Measurements from ENCODE around the gene SUSD6.
"Not testable (repeated sequence)": the region's sequence is repeated elsewhere in the genome, so short reads cannot be mapped to it uniquely, and the experiment has no call there.

The SUSD6 gene

DNA sequence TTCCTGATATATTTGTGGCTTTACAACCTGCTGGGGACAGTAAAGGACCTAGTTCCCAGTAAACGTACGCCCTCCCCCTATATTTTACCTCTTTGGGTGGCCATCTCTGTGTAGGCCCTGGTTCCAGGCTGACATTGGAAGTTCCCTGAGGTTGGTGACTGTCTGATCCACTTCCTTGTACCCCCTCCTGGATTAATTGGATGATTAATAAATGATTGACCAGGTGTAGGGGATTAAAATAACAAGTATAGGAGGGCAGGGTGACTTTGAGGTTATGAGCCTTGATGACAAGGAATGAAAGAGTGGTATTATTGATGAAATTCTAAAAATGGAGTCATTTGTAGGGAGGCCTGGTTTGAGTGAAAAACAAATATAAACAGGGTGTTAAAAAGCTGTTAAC, 9.6 kb downstream of the SUSD6 start:
- no peak for DNase-seq (ENCODE audit: low spot score)

DNA sequence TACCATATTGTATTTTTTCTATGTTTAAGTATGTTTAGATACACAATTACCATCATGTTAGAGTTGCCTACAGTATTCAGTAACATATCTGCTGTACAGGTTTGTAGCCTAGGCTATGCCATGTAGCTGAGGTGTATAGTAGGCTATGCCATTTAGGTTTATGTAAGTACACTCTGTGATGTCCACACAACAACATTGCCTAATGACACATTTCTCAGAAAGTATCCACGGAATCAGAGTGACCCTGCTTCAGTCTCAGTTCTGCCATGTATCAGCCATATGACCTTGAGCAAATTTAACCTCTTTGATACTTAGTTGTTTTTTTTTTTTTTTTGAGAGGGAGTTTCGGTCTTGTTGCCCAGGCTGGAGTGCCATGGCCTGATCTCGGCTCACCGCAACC, 12.7 kb downstream of the SUSD6 start:
- DNase-seq (ENCODE audit: low spot score) = no peak

DNA sequence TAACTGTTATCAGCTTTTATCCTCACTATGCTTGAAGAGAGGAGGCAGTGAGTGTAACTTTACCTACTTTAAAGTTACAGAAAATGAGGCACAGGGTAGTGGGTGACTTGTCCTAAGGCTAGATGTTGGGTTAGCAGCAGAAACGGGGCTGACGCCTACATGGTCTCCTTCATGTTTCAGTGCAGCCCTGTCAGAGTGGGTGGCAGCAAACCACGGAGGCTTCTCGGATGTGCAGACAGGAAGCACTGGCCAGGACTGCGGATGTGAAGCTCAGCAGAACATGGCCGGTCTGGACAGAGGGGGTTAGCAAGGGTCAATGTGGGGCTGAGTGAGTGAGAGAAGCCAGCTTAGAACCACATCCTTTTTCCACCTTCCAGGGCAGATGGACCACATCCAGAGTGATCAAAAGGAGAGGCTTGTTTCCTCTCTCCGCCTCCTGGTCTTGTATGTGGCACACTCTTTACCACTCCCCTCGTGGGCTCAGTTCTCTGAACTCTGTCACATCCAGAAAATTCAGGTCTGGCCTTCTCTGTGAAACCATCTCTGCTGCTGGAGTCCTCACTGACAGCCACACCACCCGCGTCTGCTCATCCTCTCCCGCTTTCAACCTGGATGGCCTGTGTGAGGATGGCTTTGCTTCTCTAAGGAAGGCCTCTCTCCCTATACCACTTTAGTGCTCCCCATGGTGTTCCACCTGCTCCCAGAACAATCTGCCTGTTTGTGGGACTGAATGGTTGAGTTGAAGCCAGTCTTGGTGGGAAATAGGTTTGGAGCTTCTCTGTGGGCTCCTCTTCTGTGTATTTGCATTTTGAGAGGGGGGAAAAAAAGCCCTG, 14.1 kb downstream of the SUSD6 start:
- no peak for DNase-seq (ENCODE audit: low spot score)

DNA sequence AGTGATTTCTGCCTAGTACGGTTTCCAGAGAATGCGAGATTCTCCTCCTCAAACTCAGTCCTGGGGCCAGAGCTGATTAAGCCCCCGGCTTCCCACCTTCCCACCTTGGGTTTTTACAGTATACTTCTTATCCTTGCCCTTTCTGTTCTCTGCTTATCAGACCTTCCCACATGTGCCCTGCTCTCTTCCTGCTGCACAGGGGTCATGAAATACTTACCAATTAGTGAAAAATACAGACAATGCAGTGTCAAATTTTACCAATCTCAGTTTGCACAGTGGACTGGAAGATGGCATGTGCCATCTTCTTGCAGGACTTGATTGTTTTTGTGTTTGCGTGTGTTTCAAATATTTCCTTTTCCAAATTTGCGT, 14.7 kb downstream of the SUSD6 start:
- DNase-seq (ENCODE audit: low spot score) = no peak

DNA sequence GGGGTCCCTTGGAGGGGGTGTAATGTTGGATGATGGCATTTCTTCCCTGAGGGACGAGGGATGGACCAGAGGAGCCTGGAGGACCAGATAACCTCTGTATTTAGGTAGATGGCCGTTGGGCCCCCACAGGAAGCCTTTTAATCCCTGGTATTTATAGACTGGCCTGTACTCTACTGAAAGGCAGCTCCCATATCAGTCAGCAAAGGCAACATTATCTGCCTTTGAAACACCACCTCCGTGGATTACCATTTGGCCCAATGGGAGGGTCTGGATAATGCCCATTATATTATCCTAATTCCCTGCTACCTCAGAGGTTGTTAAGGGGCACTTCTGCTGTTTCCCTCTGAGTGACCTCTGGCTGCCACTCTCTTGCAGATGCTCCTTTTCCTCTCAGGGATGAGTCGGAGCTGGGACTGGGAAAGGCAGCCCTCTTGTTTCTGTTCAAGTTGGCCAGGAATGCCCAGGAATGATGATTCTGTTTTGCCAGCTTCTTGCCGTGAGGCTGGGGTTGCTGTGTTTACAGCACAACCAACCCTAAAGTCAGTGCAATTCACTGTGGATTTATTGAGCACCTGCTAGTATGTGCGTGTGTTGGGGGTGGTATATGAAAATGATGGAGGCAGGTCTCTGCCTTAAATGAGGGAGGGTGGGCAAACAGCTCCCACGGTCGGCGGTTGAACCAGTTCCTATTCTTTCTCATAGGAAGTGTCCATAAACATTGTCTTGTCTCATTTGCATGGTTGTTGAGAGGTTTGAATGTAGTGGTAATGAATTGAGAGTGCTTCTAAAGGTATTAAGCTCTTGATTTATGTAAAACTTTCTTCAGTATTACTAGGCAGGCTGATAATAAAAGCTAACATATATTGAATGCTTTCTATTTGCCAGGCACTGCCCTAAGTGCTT, 18.1 kb downstream of the SUSD6 start:
- DNase-seq (ENCODE audit: low spot score) = no peak

DNA sequence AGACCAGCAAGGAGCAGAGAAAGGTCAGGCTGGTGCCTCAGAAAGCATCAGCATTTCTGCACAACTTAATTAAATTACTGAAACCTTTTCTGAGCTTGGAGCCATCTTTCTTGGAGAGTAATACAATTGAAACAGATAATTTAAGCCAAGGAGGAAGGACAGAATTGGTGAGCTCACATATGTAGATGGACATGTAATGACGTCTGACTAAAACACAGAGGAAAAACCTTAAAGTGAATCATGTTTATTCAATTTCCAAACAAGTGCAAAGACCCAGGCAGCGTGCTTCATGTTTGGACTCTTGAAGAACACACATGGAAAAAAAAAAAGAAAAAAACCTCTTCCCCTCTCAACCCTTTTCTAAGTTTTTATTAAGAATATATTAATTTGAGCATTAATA, 19.0 kb downstream of the SUSD6 start:
- no peak for DNase-seq (ENCODE audit: low spot score)

DNA sequence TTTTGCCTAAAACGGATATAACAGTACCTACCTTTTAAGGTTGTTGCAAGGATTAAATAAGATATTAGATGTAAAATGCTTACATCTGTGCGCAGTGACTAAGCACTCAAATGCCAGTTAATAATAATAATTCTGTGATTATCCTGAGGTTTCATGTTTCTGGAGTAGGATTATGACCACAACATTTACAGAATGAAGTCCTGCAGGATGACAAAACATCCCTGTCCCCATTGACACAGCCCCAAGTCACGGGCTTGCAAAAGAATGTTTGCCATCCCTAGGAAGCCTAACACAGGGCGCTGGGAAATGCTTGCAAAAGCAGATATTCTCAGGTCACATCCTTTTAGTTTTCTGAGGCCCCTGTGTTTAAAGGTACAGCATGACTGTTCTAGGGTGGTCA, 20.1 kb downstream of the SUSD6 start:
- DNase-seq (ENCODE audit: low spot score) = no peak

DNA sequence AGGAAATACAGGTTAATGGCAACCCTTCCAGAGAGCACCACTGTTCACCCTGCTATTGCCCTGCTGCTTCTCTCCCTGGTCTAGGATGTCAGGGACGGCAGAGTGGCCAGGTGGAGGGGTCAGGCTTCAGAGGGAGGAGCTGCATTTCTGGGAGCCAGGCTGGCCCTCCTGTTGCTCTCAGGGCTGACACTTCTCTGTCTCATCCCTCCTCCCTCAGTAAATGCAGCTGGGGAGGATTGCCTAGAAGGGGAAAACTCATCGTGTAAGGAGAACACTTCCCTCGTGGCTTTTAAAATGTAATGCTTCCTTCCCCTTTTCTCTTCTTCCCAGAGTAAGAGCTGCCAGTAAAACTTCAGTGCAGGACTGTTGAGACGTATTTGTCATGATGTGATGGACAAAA, 20.8 kb downstream of the SUSD6 start:
- DNase-seq (ENCODE audit: low spot score) = no peak

DNA sequence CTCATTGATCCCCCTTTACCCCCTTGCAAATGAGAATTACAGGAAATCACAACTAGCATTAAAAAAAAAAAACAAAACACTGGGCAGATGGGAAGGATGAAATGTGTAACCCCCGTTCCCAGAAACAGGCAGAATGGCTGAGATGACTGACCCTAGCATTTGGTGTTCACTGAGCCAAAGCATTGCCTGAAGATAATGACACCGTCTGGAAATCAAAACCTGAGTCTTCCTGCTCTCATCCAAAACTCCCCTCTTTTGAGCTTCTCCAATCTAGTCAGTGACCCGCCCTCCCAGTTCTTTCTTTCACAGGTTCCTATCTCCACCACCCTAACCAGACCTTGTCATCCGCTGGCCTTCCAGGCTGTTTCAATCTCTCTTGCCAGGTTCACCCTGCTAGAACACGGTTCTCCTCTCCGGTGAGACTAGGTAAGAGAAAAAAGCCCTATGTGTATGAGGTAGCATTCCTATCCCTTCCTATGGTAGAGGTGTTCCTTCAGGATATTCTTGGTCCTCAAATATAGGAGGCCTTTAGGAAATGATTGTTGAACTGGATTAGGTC, 21.3 kb downstream of the SUSD6 start:
- DNase-seq (ENCODE audit: low spot score) = no peak

DNA sequence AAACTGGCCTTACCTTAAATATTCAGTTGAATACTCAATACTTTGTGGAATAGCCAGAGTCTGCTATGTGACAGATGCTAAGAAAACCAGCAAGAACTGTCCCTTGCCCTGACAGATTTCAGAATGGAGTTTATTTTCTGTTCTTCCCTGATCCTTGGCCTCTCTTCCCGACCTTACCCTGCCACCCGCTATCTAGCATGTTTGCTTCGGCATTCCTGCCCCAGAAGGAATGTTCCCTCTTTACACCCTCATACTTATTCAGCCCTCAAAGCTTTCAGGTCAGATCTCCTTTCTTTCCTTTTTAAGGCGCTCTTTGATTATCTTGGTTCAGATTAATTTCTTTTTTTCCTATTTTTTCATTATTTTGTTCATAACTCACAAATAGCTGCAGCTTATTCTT, 21.8 kb downstream of the SUSD6 start:
- no peak for DNase-seq (ENCODE audit: low spot score)

DNA sequence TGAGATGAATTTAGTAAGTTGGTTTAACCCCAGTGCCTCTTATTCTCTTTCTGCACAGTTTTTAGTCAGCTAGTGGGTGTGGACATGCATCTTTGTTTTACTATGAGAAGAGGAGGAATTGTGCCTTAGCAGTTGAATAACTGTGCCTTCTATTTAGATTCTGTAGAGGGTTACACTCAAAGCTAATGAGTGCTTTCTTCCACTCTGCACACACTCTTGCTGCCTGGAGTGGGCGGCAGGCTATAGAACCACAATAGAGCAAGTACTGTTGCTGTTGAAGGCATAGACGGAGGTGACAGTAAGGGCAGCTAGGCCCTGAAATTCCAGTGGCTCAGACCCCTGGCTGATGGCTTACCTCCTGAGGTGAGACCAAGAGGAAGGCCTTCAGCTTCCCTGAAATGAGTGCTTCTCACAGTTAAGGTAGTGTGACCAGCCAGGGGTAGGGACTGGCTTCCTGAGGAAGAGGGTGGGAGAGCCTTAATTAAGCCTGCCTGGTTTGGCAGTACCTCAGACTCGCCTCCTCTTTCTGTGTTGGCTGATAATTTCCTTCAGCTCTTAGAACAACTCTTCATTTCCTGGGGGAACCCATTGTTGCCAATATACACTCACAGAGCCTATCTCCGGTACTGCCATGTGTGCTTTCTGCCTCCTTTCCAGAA, 24.7 kb downstream of the SUSD6 start:
- DNase-seq (ENCODE audit: low spot score) = no peak

DNA sequence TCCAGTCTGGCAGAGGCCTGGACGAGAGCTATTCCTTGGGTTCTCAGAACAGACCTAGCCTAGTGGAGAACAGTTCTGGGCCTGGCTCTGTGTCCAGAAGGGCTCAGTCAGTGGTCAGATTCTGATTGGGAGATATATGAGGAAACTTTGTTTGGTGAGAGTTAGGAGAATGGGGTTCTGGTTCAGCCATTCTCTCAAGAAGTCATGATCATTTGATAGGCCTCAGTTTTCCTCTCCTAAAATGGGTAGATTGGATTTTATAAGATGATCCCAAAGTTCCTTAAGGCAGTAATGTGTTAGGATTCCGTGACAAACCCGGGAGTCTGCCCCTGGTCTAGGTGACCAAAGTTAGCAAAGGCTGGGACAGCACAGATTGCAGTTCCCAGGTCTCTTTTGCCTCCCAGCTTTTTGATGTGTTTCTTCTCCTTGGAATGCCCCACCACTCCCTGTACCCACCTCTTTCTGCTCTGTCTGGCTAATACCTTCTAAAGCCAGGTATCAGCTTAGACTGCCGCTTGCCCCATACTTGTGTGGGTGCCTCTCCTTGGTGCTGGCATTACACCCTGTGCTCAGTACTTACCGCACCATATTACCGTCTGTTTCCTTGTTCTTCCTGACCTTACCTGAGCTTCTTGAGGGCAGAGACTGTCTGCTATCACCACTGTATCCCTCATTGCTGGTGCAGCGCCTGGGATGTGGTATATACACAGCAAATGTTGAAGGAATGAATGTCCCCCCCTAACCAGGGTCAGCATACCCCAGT, 25.5 kb downstream of the SUSD6 start:
- DNase-seq (ENCODE audit: low spot score) = no peak

DNA sequence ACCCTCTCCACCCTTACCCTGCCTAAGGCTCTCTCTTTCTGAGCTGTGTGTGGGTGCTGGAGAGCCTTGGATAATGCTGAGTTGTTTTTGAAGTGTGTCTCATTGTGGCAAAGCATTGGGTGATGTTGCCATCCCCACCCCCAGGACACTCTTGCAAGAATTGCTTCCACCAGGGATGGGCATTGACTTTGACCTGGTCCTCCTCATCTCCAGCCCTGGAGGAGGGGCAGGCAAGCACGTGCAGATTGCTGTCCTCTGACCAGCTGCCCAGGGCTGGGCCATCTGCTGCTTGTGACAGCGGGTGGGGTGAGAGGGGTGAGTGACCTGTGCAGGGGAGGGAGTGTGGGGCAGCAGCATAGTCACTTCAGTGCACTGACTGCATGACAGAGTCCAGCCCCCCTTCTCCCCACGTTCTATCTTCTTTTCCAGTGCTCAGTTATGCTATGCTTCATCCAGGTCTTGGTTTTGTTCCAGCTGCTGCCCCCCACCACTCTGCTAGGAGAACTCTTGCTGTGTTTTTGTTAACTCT, 26.2 kb downstream of the SUSD6 start:
- no peak for DNase-seq (ENCODE audit: low spot score)

DNA sequence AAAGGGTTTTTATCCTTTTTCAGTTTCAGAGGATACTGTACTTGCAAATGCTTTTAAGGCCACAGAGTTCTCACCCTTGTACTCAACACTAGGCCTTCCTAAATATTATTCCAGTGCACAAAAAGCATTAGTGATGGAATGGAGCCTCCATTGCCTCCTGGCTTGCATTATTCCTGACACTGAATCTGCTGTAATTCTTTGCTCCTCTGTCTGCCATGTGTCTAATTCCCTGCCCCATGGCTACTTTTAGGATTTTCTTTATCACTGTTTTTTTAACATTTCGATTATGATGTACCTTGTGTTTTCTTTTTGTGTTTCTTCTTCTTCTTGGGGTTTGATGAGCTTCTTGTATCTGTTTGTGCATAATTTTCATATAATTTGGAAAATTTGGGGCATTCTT, 29.5 kb downstream of the SUSD6 start:
- DNase-seq (ENCODE audit: low spot score) = no peak

DNA sequence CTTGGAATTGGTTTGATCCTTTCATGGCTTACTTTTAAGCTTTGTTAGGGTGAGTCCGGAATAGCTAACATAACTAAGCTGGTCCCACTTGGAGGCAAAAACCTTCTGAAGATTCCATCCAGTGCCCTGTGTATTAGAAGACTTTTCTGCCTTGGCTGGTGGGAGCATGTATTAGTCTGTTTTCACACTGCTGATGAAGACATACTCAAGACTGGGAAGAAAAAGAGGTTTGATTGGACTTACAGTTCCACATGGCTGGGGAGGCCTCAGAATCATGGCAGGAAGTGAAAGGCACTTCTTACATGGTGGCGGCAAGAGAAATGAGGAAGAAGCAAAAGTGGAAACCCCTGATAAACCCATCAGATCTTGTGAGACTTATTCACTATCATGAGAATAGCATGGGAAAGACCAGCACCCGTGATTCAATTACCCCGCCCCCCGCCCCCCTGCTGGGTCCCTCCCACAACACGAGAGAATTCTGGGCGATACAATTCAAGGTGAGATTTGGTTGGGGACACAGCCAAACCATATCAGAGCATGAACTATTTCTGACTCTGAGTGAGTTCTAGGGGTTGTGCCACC, 30.9 kb downstream of the SUSD6 start:
- not testable (repeated sequence) for DNase-seq (ENCODE audit: low spot score)

DNA sequence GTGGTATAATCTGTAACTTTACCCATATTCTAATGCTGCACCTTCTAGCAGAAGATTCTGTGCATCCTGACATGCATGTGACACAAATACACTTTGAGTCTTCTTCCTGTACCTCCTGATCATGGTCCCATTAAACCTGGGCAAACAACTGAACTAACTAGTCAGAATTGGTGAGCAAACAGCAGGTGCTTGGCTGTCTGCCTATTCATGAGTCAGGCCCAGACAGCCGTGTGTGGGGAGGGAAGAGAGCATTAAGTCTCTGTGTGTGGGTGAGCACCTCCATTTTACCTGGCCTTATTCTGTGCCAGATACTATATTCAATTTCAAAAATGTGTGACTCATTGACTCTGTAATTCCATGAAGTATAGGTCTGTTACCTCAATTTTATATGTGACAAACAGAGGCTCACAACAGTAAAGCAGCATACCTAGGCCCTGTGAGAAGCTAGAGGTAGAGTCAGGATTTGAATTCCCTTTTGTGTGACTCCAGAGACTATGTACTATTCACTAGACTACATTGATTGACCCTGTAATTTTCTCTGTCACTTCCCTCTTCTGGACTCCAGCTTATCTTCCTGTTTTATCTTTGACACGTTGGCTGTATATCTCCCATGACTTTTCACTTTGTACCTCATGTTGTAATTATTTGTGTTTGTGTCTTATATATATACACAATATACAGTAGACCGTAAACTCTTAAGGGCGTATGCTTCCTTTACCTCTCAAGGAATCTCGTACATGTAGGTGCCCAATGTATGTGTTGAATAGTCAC, 32.2 kb downstream of the SUSD6 start:
- DNase-seq (ENCODE audit: low spot score) = peak; percentile 56

DNA sequence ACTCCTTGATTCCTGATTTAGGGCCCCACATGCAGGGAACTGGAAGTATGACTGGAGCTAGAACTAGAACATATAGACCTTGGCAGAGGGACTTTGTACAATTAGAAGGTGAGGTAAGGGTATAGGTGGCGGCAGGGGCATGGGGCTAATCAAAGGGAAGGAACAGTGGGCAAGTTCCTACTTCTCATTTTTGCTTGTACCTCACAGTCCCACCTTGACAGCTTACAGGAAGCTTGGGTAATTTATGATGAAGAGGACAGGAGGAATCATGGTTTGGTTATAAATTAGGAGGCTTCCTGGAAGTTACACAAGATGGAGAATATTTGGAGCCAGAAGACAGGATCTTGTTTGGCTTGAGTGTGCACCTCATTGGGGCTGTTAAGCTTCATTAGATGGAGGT, 33.4 kb downstream of the SUSD6 start:
- DNase-seq (ENCODE audit: low spot score) = no peak

DNA sequence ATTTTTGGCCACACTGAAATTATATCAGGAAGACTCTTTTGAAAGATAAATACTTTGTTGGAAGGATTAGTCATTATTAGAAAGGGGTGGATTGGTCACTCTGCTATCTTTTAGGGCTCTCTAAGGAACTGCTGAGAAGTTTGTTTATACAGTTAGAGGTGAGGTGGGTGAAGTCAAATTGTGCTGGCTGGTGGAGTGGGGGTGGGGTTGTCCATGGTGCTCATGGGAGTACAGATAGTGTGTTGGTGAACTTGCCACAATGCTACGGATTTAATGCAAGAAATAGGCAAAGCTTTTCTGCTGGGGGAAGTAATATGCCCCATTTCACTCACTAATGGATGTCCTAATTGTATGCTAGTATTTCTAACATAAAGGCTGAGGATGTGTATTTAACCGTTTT, 35.8 kb downstream of the SUSD6 start:
- no peak for DNase-seq (ENCODE audit: low spot score)

DNA sequence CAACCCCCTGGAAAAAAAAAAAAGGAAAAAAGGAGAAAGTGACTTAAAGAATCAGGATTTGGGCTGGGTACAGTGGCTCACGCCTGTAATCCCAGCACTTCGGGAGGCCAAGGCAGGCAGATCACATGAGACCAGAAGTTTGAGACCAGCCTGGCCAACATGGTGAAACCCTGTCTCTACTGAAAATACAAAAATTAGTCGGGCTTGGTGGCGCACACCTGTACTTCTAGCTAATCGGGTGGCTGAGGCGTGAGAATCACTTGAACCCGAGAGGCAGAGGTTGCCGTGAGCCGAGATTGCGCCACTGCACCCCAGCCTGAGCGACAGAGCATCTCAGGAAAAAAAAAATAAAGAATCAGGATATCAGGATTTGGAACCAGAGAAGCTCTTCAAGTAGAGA, 36.2 kb downstream of the SUSD6 start:
- not testable (repeated sequence) for DNase-seq (ENCODE audit: low spot score)

Data from RKO (cell line).